Urinary bladder (tissue), 4 donors: Measurements from ENCODE around the gene SLC6A19. TPM values are rescaled to one million over a fixed set of nuclear protein-coding genes. Genes with fewer than 3 reads are reported as not detected.
"Not testable (repeated sequence)": the region's sequence is repeated elsewhere in the genome, so short reads cannot be mapped to it uniquely, and the experiment has no call there.

Source experiments
- DNase-seq: peaks from one replicate; pipeline ENCODE4 v3.0.0-alpha.2; 2015; ENCODE audit errors: extremely low spot score
- H3K27ac ChIP-seq: one replicate; pipeline ENCODE4 v1.5.1; 2013; ENCODE audit warnings: low read depth, mild to moderate bottlenecking, moderate library complexity
- H3K36me3 ChIP-seq: one replicate; pipeline ENCODE4 v1.6.1; 2013; ENCODE audit warnings: mild to moderate bottlenecking, moderate library complexity; ENCODE audit not compliant: insufficient read depth
- H3K4me1 ChIP-seq: one replicate; pipeline ENCODE4 v1.6.1; 2013; ENCODE audit warnings: mild to moderate bottlenecking, moderate library complexity; ENCODE audit not compliant: insufficient read depth
- H3K4me3 ChIP-seq: one replicate; pipeline ENCODE4 v1.5.1; 2013; ENCODE audit warnings: low read depth, low read length
- WGBS: extraction: QIAGEN DNeasy Blood & Tissue Kit; methylation state at CpG from one replicate; pipeline ENCODE4 v1.1.7; 2013; 5-methylcytosine and 5-hydroxymethylcytosine counted together
- polyA plus RNA-seq: library from polyadenylated mRNA; stranded (reverse); fragments of 200-250 nt; gene quantifications from one replicate; pipeline ENCODE4 v1.2.3, GENCODE V29; 2013
- total RNA-seq: library from RNA; depleted of rRNA; stranded (reverse); fragments of >200 nt; gene quantifications from one replicate; pipeline ENCODE4 v1.2.3, GENCODE V29; 2014
- donor health status: healthy with polysubstance abuse.
- donor health status: healthy.

SLC6A19 gene
- total and polyA plus RNA-seq, 2 donors, result not detected

DNA sequence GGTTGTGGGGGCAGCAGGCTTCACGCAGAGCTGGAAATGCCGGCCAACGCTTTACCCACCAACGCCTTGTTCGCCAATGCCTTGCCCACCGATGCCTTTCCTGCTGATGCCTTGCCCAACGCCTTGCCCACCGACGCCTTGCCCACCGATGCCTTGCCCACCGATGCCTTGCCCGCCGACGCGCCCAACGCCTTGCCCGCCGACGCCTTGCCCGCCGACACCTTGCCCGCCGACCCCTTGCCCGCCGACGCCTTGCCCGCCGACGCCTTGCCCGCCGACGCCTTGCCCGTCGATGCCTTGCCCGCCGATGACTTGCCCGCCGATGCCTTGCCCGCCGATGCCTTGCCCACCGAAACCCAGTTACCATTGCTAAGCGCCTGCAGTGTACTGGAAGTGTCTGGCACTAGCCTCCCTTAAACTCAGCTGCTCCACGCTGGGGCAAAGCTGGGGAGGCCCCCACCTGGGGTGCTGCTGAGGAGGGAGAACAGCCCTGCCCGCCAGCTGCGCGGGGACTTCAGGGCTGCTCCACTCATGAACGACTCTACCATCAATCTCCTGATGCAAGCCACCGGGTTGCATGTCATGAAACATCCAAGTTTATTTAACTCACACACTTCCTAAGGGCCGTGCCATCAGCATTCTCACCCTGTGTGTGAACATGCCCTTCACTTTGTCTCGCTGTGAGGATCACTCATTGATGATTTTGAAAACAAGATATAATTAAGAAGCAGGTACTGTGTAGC, 25.6 kb downstream of the SLC6A19 start:
- 79% methylated on average over 50 of the region's 50 CpGs for WGBS
- no peaks in the 10 kb centered on the region for H3K4me1 ChIP-seq
- no peak overlapping the region for H3K4me3 ChIP-seq
- no peaks in the 10 kb centered on the region for H3K36me3 ChIP-seq
- DNase-seq, result no peak
- H3K27ac ChIP-seq, result no peak overlapping the region

DNA sequence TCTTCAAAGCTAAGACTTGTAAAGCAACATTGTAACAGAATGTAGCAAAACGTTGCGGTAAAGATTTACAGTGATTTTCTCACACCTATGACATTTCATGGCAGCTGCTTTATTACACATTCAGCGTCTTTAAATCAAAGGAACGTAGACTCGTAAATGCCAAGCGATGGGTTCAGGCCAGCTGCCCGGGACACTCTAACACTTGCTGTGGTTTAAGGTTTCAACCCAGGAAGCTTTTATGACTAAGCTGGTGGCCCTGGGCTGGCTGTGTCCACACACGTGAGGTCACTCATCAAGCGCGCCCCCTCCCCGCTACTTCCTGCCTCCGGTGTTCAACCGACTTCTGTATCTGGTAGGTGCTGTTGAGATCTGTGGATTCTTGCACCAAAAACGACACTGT, 26.3 kb downstream of the SLC6A19 start:
- no peaks in the 10 kb centered on the region for H3K36me3 ChIP-seq
- no peak for DNase-seq
- 6% methylated on average over 14 of the region's 14 CpGs for WGBS
- H3K4me3 ChIP-seq, result no peak overlapping the region
- no peaks in the 10 kb centered on the region for H3K4me1 ChIP-seq
- H3K27ac ChIP-seq, result no peak overlapping the region

DNA sequence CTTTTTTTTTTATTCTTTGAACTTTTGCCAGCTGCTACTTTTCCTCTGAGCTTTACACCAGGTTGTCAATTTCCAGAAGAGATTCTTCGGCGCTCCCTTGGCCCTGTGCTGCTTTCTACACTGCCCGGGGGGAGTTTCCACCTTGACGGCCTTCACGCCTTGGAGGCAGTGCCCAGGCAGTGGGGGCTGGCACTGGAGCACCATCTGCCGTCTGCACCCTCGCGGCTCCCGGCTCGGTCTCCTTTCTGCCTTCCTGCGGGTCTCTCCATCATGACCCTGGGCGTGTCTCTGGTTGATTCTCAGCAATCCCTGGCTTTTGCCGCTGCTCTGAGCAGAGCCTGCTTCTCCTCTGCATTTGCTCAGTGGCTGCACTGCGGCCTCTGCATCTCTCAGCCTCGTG, 26.7 kb downstream of the SLC6A19 start:
- H3K36me3 ChIP-seq, result no peaks in the 10 kb centered on the region
- H3K4me1 ChIP-seq, result no peaks in the 10 kb centered on the region
- 22% methylated on average over 15 of the region's 15 CpGs for WGBS
- DNase-seq, result no peak
- no peak overlapping the region for H3K27ac ChIP-seq
- H3K4me3 ChIP-seq, result no peak overlapping the region

DNA sequence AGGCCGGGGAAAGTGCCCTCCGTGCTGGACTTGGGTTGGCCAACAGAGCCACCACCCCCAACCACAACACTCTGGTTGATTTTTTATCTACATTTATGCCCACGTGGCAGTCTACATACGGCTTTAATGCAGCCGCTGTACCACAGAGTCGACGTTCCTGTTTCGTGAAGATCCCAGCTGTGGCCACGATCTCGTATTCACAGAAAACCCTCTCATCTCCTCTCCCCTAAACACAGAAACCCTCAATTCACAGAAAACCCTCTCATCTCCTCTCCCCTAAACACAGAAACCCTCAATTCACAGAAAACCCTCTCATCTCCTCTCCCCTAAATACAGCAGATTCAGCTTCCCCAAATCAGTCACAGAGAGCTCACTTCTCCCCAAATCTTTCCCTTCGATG, 27.6 kb downstream of the SLC6A19 start:
- DNase-seq, H3K4me1 ChIP-seq, H3K36me3 ChIP-seq, H3K4me3 ChIP-seq, H3K27ac ChIP-seq: not testable (repeated sequence)
- WGBS, result 85% methylated on average over 11 of the region's 11 CpGs

DNA sequence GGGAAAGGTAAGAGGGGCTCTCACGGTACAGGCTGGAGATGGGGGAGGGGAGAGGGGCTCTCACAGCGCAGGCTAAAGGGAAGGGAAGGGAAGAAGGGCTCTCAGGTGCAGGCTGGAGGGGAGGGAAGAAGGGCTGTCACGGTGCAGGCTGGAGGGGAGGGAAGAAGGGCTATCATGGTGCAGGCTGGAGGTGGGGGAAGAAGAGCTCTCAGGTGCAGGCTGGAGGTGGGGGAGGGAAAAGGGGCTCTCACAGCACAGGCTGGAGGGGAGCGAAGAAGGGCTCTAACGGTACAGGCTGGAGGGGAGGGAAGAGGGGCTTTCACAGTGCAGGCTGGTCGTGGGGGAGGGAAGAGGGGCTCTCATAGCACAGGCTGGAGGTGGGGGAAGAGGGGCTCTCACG, 28.4 kb downstream of the SLC6A19 start:
- H3K4me3 ChIP-seq, result no peak overlapping the region
- no peaks in the 10 kb centered on the region for H3K4me1 ChIP-seq
- no peak for DNase-seq
- no peaks in the 10 kb centered on the region for H3K36me3 ChIP-seq
- H3K27ac ChIP-seq, result no peak overlapping the region
- 35% methylated on average over 7 of the region's 7 CpGs for WGBS

DNA sequence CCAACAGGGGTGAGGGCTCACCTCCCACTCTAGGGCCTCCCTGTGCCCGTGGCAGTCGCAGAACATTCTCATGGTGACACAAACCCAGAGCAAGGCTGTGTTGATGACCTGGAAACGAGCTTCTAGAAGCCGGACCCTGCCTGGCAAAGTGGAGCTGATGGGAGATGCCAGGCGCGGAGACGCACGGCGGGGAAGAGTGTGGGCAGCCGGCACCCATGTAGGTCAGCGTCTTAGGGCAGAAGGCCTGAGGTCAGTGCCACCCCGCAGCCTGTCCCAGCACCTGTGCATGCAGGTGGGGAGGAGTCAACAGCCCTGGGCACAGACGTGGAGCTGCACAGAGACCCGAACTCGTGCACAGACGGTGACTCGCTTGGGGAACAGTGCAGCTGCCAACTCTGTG, 29.2 kb downstream of the SLC6A19 start:
- H3K36me3 ChIP-seq, result no peaks in the 10 kb centered on the region
- no peak overlapping the region for H3K4me3 ChIP-seq
- WGBS, result 84% methylated on average over 17 of the region's 17 CpGs
- no peak overlapping the region for H3K27ac ChIP-seq
- no peak for DNase-seq
- H3K4me1 ChIP-seq, result no peaks in the 10 kb centered on the region

DNA sequence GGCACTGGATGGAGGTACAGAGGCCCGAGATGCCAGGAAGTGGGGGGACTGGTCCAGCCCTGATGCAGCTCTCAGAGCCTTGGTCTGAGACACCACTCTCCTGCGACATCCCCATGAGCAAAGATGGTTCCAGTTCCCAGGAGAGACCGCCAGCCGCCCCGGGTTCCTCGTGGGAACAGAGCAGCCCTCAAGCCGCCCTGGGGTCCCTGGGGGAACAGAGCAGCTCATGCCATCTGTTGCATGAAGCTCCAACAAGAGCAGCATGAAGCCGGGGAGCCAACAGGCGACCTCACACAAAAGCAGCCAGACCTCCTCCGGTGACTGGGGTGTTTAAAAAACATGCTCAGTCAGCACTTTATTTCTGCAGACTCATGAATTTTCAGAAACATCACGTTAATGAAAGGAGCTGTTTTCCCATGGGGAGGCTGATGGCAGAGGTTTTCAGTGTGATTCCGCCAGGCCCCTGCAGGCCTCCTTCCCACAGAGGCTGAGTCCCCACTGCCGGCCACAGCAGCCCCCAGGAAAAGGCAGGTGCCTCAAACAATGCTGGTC, 30.0 kb downstream of the SLC6A19 start:
- Histone ChIP-seq H3K4me1 (no peaks in the 10 kb centered on the region), H3K27ac (no peak overlapping the region), H3K4me3 (no peak overlapping the region), H3K36me3 (no peaks in the 10 kb centered on the region)
- WGBS, result 61% methylated on average over 13 of the region's 13 CpGs
- no peak for DNase-seq

DNA sequence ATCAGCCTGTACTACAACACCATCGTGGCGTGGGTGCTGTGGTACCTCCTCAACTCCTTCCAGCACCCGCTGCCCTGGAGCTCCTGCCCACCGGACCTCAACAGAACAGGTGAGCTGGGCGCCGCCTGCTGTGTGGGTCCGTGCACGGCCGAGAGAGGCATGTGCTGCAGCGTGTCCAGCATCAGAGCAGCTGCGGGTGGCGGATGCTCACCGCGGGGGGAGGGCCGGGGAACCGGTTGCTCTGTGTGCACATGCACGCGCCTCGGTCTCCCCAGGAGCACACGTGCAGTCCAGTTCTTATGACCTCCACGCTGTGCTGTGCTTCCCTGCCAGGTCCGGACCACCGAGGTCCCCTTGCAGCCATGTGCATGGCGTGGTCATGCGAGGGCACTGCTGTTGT, 31.4 kb downstream of the SLC6A19 start:
- WGBS, result 92% methylated on average over 25 of the region's 25 CpGs
- no peaks in the 10 kb centered on the region for H3K36me3 ChIP-seq
- no peak for DNase-seq
- no peaks in the 10 kb centered on the region for H3K4me1 ChIP-seq
- H3K27ac ChIP-seq, result no peak overlapping the region
- no peak overlapping the region for H3K4me3 ChIP-seq

DNA sequence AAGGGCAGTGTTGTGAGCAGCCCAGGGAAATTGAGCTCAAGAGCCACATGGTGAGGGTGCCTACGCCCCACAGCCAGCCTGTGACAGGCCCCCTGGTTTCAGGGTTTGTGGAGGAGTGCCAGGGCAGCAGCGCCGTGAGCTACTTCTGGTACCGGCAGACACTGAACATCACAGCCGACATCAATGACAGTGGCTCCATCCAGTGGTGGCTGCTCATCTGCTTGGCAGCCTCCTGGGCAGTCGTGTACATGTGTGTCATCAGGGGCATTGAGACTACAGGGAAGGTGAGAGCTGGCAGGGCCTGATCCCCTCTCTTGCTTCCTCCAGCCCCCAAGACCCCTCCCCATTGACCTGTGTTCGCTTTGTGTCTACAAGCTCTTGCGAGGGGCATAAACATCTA, 34.0 kb downstream of the SLC6A19 start:
- 79% methylated on average over 8 of the region's 8 CpGs for WGBS

DNA sequence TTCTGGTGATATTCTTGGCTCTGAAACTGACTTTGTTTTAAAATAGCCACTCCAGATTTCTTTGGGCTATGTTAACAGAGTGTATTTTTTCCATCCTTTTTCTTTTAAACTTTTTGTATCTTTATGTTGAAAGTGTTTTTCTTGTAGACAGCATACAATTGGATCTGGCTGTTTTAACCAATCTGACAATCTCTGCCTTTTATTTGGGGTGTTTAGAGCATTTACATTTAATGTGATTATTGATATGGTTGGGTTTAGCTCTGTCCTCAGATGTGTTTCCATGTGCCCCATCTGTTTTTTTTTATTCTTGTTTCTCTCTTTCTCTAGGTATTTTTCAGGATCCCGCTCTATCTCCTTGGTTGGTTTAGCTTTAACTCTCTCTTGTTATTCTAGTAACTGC, 34.4 kb downstream of the SLC6A19 start:
- no peaks in the 10 kb centered on the region for H3K36me3 ChIP-seq
- no peak overlapping the region for H3K4me3 ChIP-seq
- H3K4me1 ChIP-seq, result no peaks in the 10 kb centered on the region
- H3K27ac ChIP-seq, result no peak overlapping the region
- 94% methylated on average over 1 of the region's 1 CpG for WGBS
- DNase-seq, result no peak

More for the DNA sequence above, 34.0 kb downstream of the SLC6A19 start:
- Histone ChIP-seq H3K4me1 (no peaks in the 10 kb centered on the region), H3K36me3 (no peaks in the 10 kb centered on the region), H3K4me3 (no peak overlapping the region), H3K27ac (no peak overlapping the region)
- no peak for DNase-seq

DNA sequence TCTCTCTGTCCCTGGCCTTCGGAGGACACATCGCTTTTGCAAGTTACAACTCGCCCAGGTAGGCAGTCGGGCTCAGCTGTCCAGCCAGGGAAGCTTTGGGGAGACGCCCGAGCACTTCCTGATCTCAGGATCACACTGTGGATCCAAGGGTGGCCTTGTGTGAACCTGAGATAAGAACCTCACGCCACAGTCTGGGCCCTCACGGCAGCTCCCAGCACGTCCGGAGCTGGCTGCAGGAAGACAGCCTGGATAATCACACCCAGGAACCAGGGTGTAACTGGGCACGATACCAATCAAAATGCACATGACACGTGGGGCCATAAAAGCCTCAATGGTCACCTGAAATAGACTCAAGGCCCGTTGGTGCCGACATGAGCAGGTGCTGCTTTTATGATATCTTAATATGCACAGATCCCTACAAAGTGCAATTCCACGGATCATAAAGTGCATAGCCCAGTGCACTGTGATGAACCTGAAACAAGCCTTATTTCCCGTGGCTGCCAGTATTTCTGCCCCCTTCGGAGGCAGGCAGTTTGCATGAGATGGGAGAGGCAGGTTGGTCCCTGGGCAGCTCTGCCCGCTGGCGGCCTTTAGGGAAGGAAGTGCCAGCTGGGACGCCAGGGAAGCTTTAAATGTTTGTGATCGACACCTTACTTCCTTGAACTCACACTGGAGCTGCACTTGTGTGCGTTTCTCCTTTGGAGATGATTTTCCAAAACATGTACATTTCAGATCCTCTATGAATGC, 38.3 kb downstream of the SLC6A19 start:
- H3K4me1 ChIP-seq, result no peaks in the 10 kb centered on the region
- DNase-seq, result no peak
- no peaks in the 10 kb centered on the region for H3K36me3 ChIP-seq
- H3K4me3 ChIP-seq, result no peak overlapping the region
- H3K27ac ChIP-seq, result no peak overlapping the region
- 62% methylated on average over 22 of the region's 22 CpGs for WGBS

DNA sequence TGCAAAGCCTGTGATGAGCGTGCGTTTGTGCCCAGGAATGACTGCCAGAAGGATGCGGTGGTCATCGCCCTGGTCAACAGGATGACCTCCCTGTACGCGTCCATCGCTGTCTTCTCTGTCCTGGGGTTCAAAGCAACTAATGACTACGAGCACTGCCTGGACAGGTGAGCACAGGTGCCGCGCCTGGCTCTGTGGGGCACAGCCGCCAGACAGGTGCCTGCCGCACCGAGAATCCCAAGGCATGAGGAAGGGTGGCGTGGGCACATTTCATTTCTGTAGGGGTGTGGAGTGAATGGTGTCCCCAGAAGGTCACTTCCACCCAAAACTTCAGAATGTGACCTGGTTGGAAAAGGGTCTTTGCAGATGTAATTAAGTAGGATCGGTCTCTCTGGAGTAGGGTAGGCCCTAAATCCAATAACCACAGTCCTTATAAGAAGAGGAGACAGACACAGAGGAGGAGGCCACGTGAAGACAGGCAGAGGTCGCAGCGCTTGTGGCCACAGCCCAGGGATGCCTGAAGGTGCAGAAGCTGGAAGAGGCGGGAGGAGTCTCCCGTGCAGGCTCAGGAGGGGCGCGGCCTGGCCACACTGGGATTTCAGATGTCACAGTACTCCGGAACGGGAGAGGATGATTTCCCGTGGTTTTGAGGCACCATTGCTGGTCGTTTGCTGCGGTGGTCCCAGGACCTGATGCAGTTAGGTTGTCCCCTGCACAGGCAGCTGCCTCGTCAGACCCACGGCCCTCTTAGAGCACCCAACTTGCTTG, 39.3 kb downstream of the SLC6A19 start:
- no peak overlapping the region for H3K4me3 ChIP-seq
- H3K27ac ChIP-seq, result no peak overlapping the region
- H3K4me1 ChIP-seq, result no peaks in the 10 kb centered on the region
- no peaks in the 10 kb centered on the region for H3K36me3 ChIP-seq
- 83% methylated on average over 29 of the region's 29 CpGs for WGBS
- DNase-seq, result no peak

DNA sequence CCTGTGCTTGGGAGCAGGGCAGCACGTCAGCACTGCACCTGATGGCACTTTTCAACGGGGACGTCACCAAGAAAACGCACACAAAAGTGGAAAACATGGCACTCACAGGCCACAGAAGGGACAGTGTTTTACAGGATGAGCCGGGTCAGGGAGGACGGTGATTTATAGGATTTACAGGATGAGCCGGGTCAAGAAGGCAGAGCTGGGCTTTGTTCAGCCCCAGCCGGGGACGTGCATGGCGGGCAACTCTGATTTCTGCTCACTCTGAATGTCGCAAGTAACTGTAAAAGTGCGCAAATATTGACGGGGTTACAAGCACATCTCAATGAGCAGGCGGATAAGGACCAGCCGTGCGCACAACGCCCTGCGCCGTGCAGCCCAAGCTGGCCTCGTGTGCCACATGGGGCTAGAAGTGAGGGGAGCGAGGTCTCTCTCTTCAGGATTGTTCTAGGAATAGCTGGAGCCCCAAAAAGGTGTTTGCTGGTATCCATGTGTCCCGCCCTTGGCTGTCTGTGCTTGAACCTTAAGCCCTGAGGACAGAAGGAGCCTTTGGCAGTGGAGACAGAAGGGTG, 40.2 kb downstream of the SLC6A19 start:
- no peak for DNase-seq
- Histone ChIP-seq H3K27ac (no peak overlapping the region), H3K4me1 (no peaks in the 10 kb centered on the region), H3K4me3 (no peak overlapping the region), H3K36me3 (no peaks in the 10 kb centered on the region)
- WGBS, result 66% methylated on average over 22 of the region's 22 CpGs
